ENCODE results near the gene ZPBP2. TPM values are rescaled to one million over a fixed set of nuclear protein-coding genes. Genes with fewer than 3 reads are reported as not detected.

The ZPBP2 gene
- total RNA-seq, 6 experiments from 2014 or later, result not detected

DNA sequence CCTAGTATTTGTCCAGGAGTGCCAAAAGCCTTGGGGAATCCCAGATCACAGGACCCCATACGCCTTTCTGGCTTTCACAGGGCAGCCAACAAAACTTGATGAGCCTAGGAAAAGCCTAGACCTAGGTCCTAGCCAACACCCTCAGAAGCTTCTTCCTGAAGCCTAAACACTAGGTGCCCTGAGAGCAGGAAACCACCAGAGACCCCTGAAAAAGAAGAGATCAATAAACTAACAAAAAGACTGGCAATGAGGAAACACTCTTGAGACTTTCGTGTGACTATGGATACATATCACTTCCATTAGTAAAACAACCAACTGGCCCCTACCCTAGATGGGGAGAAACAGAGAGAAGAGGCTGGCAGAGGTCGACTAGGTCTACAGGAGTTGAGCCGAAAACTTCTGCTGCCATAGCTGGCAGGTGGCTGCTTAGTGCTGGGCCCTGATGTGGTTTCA lies 58.2 kb downstream of the ZPBP2 start:
- Histone ChIP-seq H3K4me3 (peak overlapping the region; percentile 84 to 91 (median 86)), H3K4me1 (peaks cover 0 to 56% (median 34%) of the 10 kb centered on the region in 4 donors), H3K27ac (peak overlapping the region; percentile 89 to 98 (median 95)), H3K9me3 (no peaks in the 10 kb centered on the region), H3K27me3 (no peaks in the 10 kb centered on the region), H3K36me3 (peaks cover 0 to 27% (median 13%) of the 10 kb centered on the region in 4 donors)
- intact Hi-C loops (cut with DNase I), result no loop called here
- ATAC-seq (no peak), DNase-seq (no peak)
- TF ChIP-seq CTCF (IDR thresholded peaks at IDR 0.05) (no peak), POLR2A (IDR thresholded peaks at IDR 0.05) (no peak)
- 10% methylated on average over 3 of the region's 4 CpGs for WGBS (ENCODE audit: insufficient coverage, low coverage, low lambda C conversion rate, missing lambda C conversion rate)

DNA sequence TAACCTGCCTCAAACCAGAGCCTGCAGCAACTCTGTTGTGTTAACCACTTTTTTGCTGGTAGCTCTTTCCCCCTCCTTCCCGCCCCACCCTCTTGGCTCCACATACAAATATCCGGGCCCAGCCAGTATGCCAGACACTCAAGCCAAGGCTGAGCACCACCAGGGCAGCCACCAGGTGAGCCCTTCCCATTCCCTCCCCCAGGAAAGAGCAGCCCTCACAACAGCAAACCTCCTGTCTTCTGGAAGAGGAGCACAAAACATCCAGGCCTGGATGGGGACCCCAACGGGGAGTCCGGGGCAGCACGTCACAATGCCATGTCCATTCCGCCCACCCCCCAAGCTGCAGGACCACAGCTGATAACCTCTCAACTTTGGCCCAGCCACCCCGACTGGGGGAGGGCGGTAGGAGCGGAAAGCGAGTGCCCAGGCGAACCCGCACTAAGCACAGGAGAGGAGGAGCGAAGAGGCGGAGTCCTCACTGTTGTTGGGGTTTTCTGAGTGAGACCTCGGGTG lies 58.6 kb downstream of the ZPBP2 start:
- ATAC-seq (peak; percentile 34 to 70 (median 58)), DNase-seq (peak; percentile 80 to 92 (median 91))
- intact Hi-C loops (cut with DNase I), result no loop called here
- WGBS (ENCODE audit: insufficient coverage, low coverage, low lambda C conversion rate, missing lambda C conversion rate), result 4% methylated on average over 9 of the region's 15 CpGs
- Histone ChIP-seq H3K4me3 (peak overlapping the region; percentile 84 to 91 (median 86)), H3K9me3 (no peaks in the 10 kb centered on the region), H3K4me1 (peaks cover 0 to 51% (median 31%) of the 10 kb centered on the region in 4 donors), H3K27ac (peak overlapping the region; percentile 89 to 98 (median 95)), H3K27me3 (no peaks in the 10 kb centered on the region), H3K36me3 (peaks cover 0 to 22% (median 11%) of the 10 kb centered on the region in 4 donors)
- TF ChIP-seq POLR2A (IDR thresholded peaks at IDR 0.05) (peak; percentile 82), CTCF (IDR thresholded peaks at IDR 0.05) (peak in 1 of 4 donors; percentile 26)

Small RNAs within 50 kb of the gene (small RNA-seq; reads per million reads assigned to genes)
- gene AC090844.1, result 0 reads per million in 2 experiments

Other genes with a start within 250 kb of the ZPBP2 start
- gene PPP1R1B, start 241.2 kb upstream of the ZPBP2 start, total RNA-seq, result under 1 TPM in 1 of 6 experiments, not detected in 5; 0.46 TPM
- 10 to 100 TPM; 24.3 to 49.8 (median 28.0) TPM for gene STARD3, start 231.1 kb upstream of the ZPBP2 start, total RNA-seq
- gene TCAP, start 202.9 kb upstream of the ZPBP2 start, total RNA-seq, result 1 to 10 TPM in 4 of 6 experiments, under 1 TPM in 2; 0.49 to 4.3 (median 1.1) TPM
- under 1 TPM in 2 of 6 experiments, not detected in 4; 0.37 TPM for gene PNMT, start 199.7 kb upstream of the ZPBP2 start, total RNA-seq
- gene PGAP3, start 180.1 kb upstream of the ZPBP2 start, total RNA-seq, result 10 to 100 TPM in 5 of 6 experiments, 1 to 10 TPM in 1; 9.7 to 25.7 (median 18.3) TPM
- gene ERBB2, start 168.1 kb upstream of the ZPBP2 start, total RNA-seq, result 10 to 100 TPM in 5 of 6 experiments, 1 to 10 TPM in 1; 8.9 to 40.4 (median 26.2) TPM
- gene MIEN1, start 137.7 kb upstream of the ZPBP2 start, total RNA-seq, result 10 to 100 TPM; 23.1 to 61.6 (median 29.0) TPM
- gene GRB7, start 130.3 kb upstream of the ZPBP2 start, total RNA-seq, result 10 to 100 TPM in 2 of 6 experiments, 1 to 10 TPM in 4; 2.1 to 10.9 (median 7.5) TPM
- gene IKZF3, start 3.9 kb upstream of the ZPBP2 start, total RNA-seq, result 1 to 10 TPM in 3 of 6 experiments, under 1 TPM in 3; 0.22 to 1.9 (median 0.92) TPM
- 10 to 100 TPM in 3 of 6 experiments, 1 to 10 TPM in 3; 4.7 to 40.8 (median 18.8) TPM for gene GSDMB, start 50.4 kb downstream of the ZPBP2 start, total RNA-seq
- gene ORMDL3, start 59.4 kb downstream of the ZPBP2 start, total RNA-seq, result 100 to 1,000 TPM; 105 to 174 (median 128) TPM
- not detected for gene LRRC3C, start 59.5 kb downstream of the ZPBP2 start, total RNA-seq
- gene GSDMA, start 94.8 kb downstream of the ZPBP2 start, total RNA-seq, result under 1 TPM in 2 of 6 experiments, not detected in 4; 0.42 to 0.99 TPM
- gene PSMD3, start 112.6 kb downstream of the ZPBP2 start, total RNA-seq, result 10 to 100 TPM; 58.3 to 85.3 (median 67.4) TPM
- under 1 TPM in 1 of 6 experiments, not detected in 5; 0.31 TPM for gene CSF3, start 147.2 kb downstream of the ZPBP2 start, total RNA-seq
- gene MED24, start 186.2 kb downstream of the ZPBP2 start, total RNA-seq, result 10 to 100 TPM; 29.0 to 38.2 (median 35.9) TPM
- 1 to 10 TPM; 3.7 to 9.4 (median 7.7) TPM for gene THRA, start 194.8 kb downstream of the ZPBP2 start, total RNA-seq
- gene NR1D1, start 232.4 kb downstream of the ZPBP2 start, total RNA-seq, result 10 to 100 TPM in 4 of 6 experiments, 1 to 10 TPM in 2; 6.9 to 29.8 (median 16.0) TPM

Measured in right lobe of liver (tissue), 6 donors.